ENCODE results near the gene EZR. TPM values are rescaled to one million over a fixed set of nuclear protein-coding genes. Genes with fewer than 3 reads are reported as not detected.

The EZR gene
- total RNA-seq, 4 donors from 2014 or later, result 83.7 to 168 (median 144) TPM

- TF ChIP-seq CTCF (IDR thresholded peaks at IDR 0.05) (no peak), POLR2A (IDR thresholded peaks at IDR 0.05) (no peak), EP300 (IDR thresholded peaks at IDR 0.05) (no peak)
- WGBS, 2 donors, result 69 to 73% methylated on average over 6 of the region's 6 CpGs
Observed at GRCh38 chr6:158743033-158743651, 76.0 kb downstream of the EZR start.

GRCh38 chr6:158739673-158740072 is 79.5 kb downstream of the EZR start:
- peaks cover 0 to 17% (median 0%) of the 10 kb centered on the region in 4 donors for H3K9me3 ChIP-seq
- H3K4me3 ChIP-seq, result no peak overlapping the region
- no peaks in the 10 kb centered on the region for H3K36me3 ChIP-seq
- no peak for DNase-seq (ENCODE audit: low spot score in 2 of 2)
- H3K27me3 ChIP-seq, result no peaks in the 10 kb centered on the region
- no peaks in the 10 kb centered on the region for H3K4me1 ChIP-seq
- no peak overlapping the region for H3K27ac ChIP-seq
- TF ChIP-seq CTCF (IDR thresholded peaks at IDR 0.05), result no peak
- TF ChIP-seq POLR2A (IDR thresholded peaks at IDR 0.05), result no peak
- TF ChIP-seq EP300 (IDR thresholded peaks at IDR 0.05), result no peak
- WGBS, 2 donors, result 95 to 100% methylated on average over 1 of the region's 1 CpG

More at GRCh38 chr6:158743033-158743651, 76.0 kb downstream of the EZR start:
- H3K27ac ChIP-seq, result no peak overlapping the region
- peaks cover 0 to 17% (median 0%) of the 10 kb centered on the region in 4 donors for H3K9me3 ChIP-seq
- no peak overlapping the region for H3K4me3 ChIP-seq
- H3K27me3 ChIP-seq, result no peaks in the 10 kb centered on the region
- DNase-seq (ENCODE audit: low spot score in 2 of 2), result no peak
- no peaks in the 10 kb centered on the region for H3K36me3 ChIP-seq
- H3K4me1 ChIP-seq, result no peaks in the 10 kb centered on the region

DNA sequence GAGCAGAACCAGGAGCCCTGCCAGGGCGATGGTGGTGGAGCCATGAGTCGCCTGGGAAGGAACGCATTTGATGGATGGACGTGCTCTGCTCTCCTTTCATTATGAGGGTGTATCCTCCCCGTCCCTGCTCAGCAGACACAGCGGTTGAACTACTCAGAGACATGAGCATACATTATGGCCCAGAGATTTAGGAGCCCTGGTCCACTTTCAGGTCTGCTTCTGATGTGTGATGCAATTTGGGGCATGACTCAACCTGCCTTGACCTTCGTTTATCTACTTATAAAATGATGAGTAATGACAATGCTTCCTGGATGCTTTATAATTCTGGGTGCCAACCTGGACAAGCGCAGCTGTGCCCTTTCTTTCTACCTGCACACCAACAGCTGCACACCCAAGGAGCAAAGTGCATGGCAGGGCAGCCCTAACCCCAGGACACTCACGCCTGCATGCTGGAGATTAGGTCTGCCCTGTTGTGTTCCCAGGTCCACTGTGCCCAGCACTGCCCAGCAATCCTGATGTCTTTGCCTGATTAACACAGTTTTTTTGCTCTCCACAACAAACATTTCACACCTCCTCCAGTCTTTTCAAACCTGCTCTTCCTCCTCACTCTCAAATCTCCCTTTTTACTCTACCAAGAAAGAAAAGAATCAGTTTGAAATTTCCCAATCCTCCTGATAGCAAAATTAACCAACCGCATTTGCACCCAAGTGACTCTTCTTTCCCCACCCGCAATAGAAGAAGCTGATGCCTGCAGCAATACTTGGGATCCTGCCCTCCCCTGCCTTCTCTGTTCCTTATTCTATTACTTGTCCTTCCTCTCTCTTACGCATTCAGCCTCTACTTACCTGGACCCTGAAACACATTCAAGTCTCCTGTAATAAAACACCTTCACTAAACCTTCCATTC is 81.2 kb downstream of the EZR start:
- H3K4me1 ChIP-seq, result no peaks in the 10 kb centered on the region
- no peak for TF ChIP-seq CTCF (IDR thresholded peaks at IDR 0.05)
- TF ChIP-seq POLR2A (IDR thresholded peaks at IDR 0.05), result no peak
- TF ChIP-seq EP300 (IDR thresholded peaks at IDR 0.05), result no peak
- no peak for DNase-seq (ENCODE audit: low spot score in 2 of 2)
- no peak overlapping the region for H3K4me3 ChIP-seq
- no peaks in the 10 kb centered on the region for H3K27me3 ChIP-seq
- no peak overlapping the region for H3K27ac ChIP-seq
- no peaks in the 10 kb centered on the region for H3K36me3 ChIP-seq
- 86% methylated on average over 12 of the region's 12 CpGs for WGBS, 2 donors
- H3K9me3 ChIP-seq, result peaks cover 0 to 29% (median 0%) of the 10 kb centered on the region in 4 donors

- Histone ChIP-seq H3K36me3 (no peaks in the 10 kb centered on the region), H3K4me3 (no peak overlapping the region), H3K4me1 (no peaks in the 10 kb centered on the region), H3K27ac (no peak overlapping the region), H3K9me3 (peaks cover 0 to 29% (median 0%) of the 10 kb centered on the region in 4 donors), H3K27me3 (no peaks in the 10 kb centered on the region)
- DNase-seq (ENCODE audit: low spot score in 2 of 2), result no peak
- TF ChIP-seq EP300 (IDR thresholded peaks at IDR 0.05) (no peak), POLR2A (IDR thresholded peaks at IDR 0.05) (no peak), CTCF (IDR thresholded peaks at IDR 0.05) (no peak)
- WGBS, 2 donors, result 92 to 94% methylated on average over 3 of the region's 3 CpGs
Observed at GRCh38 chr6:158737082-158737709, 82.0 kb downstream of the EZR start.

Measured in tibial nerve (tissue), 4 donors.